GM21423 (cell line): ENCODE results near the gene CRY2.

Source experiments
- ATAC-seq: cut with Tn5 transposase; IDR thresholded peaks from one replicate; pipeline ENCODE4 v1.9.1; 2021; ENCODE audit warnings: mild to moderate bottlenecking, moderate library complexity; ENCODE audit not compliant: unreplicated experiment

The CRY2 gene

DNA sequence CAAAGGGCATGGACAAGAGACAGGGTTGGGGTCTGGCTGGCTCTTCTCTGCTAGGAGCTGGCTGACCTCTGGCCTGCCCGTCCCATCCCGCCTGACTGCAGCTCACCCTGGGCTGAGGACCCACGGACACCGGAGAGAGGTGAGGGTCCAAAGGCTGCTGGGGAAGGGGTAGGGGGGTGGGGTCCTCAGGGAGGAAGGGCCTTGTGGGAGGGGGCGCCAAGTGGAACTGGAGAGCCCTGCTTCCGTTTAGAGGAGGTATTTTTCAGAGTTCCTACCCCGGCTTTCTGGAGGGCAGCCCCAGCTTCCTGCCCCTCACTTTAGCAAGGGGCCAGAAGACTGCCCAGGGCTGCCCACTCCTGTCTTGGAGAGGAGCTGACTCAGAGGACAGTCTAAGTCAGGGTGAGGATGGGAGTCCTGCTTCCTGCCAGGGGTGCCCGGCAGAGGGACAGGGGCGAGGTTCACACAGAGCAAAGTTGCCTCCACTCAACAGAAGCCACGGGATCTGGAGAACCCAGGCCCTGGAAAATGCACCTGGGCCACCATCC is 82.3 kb downstream of the CRY2 start:
- ATAC-seq = no peak

DNA sequence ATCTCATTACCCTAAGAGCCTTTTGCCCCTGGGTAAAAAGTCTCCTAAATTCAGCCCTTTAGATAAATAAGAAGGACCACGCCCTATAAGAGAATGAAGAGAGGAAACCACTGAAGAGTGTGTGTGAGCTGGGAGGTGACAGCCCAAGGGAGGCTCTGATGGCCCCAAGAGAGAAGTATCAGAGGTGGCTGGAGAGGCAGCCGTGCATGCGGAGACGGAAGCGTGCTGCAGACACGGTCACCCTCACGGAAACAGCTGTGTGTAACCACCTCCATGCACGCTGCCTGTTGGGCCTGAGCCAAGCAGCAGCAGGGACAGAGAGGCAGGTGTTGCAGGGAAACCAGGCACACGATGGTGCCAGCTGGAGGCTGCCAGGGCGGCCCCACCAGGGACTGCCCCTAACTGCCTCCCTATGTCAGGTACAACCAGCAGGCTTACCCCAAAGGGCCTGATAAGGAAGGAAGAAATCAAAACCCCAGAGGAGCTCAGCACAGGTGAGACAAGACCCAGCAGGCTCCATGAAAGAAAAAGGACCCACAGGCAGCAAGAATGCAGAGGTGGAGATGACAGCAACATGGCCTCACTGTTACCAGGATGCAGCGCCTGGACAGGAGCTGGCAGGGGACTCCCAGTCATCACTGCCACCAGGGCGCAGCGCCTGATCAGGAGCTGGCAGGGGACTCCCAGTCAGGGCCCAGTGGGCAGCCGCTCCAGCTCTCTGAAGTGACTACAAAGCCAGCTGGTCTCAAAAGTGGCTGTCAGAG is 82.9 kb downstream of the CRY2 start:
- ATAC-seq = peak; percentile 90

DNA sequence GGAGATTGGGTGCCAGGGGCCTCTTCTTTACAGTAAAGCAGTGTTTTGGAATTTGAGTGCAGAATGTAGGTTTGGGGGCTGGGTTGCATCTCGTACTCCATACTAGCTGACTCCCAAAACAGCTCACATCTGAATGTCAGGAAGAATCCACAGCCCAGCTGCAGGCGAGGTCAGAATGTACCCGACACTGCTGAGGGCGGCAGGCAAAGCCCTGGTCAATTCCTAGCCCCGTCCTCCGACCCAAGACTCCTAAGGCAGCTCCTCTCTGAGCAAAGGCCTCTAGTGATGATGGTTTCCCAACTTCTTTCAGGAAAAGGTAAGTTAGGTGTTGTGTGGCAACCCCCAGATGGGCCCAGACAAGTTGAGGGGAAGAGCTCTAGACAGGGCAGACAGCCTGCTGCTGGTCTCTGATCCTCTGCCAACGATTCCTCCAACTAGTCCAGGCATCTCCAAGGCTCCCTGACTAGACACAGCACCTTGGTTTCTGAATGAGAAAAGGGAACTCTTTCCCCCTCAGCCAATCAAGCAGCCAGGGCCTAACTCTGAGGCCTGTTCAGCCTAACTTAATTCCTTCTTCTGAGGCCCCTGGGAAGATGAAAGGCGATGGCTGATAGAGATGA is 83.8 kb downstream of the CRY2 start:
- ATAC-seq = no peak

DNA sequence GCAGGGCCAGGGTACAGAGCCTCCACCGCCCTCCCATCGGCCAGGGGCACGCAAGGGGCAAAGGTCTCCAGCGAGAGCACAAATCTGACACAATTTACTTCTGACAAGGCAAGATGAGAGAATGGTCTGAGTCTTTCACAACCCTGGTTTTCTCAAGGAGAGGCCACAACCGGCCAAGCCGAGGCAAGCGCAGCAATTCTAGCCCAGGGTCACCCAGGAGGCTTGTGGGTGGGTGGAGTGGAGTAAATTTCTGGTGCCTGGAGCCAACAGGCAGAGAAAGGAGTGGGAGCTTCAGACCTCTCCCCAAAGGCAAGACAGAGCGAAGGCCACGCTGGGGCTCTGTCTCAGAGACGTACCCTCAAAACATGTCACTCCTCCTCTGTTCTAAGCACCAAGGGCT is 84.5 kb downstream of the CRY2 start:
- ATAC-seq = no peak

DNA sequence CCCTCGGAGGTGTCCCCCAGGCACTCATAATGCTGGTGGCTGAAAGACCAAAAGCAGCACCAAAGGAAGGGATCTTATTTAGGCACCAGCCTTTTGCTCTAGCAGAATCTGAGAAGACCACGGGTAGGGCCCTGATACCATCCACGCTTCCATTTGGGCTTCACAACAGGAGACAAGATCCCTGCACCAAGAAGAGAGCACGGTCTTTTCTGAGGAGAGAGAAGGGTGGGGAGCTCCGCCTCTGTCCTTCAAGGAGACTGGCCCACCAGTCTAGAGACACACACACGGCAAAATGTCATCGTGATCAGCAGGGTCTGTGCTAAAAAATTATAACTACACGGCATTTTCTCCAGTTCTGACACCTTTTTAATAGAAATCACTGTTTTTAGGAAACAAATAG is 84.9 kb downstream of the CRY2 start:
- ATAC-seq = no peak
